GM12892 (cell line): Measurements from ENCODE around the gene PIP4K2B.

Experiments used
- POLR2A ChIP-seq: IDR thresholded peaks from 2 replicates; pipeline ENCODE4 v1.6.1; 2011; ENCODE audit warnings: low read depth, low read length, control low read depth
- TAF1 ChIP-seq: IDR thresholded peaks from 2 replicates; pipeline ENCODE4 v1.6.1; 2011; ENCODE audit warnings: low read depth, mild to moderate bottlenecking, control low read depth, low read length, borderline replicate concordance

- TF ChIP-seq POLR2A (no peak), TAF1 (no peak)
Observed at GRCh38 chr17:38751144-38751807, 48.1 kb downstream of the PIP4K2B start.
